Suprapubic skin (tissue), 4 donors: ENCODE results near the gene RFESD. TPM values are rescaled to one million over a fixed set of nuclear protein-coding genes. Genes with fewer than 3 reads are reported as not detected.

Source experiments
- DNase-seq, 2 donors: peaks; one replicate each; pipeline ENCODE4 v3.0.0-alpha.2; 2019; ENCODE audit warnings: low spot score in 2 of 2
- H3K27ac ChIP-seq: fragments of 200-600 bp; sonication (generic); one replicate; pipeline ENCODE4 v1.5.1; 2019
- H3K27me3 ChIP-seq: fragments of 200-600 bp; sonication (generic); one replicate; pipeline ENCODE4 v1.5.1; 2019
- H3K36me3 ChIP-seq: fragments of 200-600 bp; sonication (generic); one replicate; pipeline ENCODE4 v1.5.1; 2019
- H3K4me1 ChIP-seq: fragments of 200-600 bp; sonication (generic); one replicate; pipeline ENCODE4 v1.5.1; 2019
- H3K4me3 ChIP-seq: fragments of 200-600 bp; sonication (generic); one replicate; pipeline ENCODE4 v1.5.1; 2019; ENCODE audit warnings: mild to moderate bottlenecking
- H3K9me3 ChIP-seq: fragments of 200-600 bp; sonication (generic); one replicate; pipeline ENCODE4 v1.5.1; 2019
- CTCF ChIP-seq, 2 donors: fragments of 200-600 bp in 1 of 2; fragments of 450-650 bp in 1 of 2; sonication (generic) in 1 of 2; IDR thresholded peaks; one replicate each; pipeline ENCODE4 v1.5.1; 2016 to 2019; ENCODE audit warnings: antibody characterized with exemption in 2 of 2, mild to moderate bottlenecking in 1 of 2, moderate library complexity in 1 of 2
- EP300 ChIP-seq: sonication (generic); formaldehyde crosslinking; IDR thresholded peaks from one replicate; pipeline ENCODE4 v1.6.1; 2017; ENCODE audit warnings: antibody characterized with exemption
- POLR2A ChIP-seq, 2 donors: fragments of 450-650 bp; IDR thresholded peaks; one replicate each; pipeline ENCODE4 v1.6.1; 2017; ENCODE audit warnings: antibody characterized with exemption in 2 of 2, mild to moderate bottlenecking in 2 of 2, moderate library complexity in 2 of 2
- POLR2AphosphoS5 ChIP-seq, 3 donors: sonication (generic); formaldehyde crosslinking; IDR thresholded peaks; one replicate each; pipeline ENCODE4 v1.6.1; 2017; ENCODE audit warnings: antibody characterized with exemption in 3 of 3
- WGBS: methylation state at CpG from one replicate; pipeline ENCODE4 v1.1.5; 2018; 5-methylcytosine and 5-hydroxymethylcytosine counted together
- total RNA-seq, 4 donors: library from RNA; depleted of rRNA; stranded (reverse); fragments of >200 nt; gene quantifications; one replicate each; pipeline ENCODE4 v1.1.0, GENCODE V29; 2016

The RFESD gene
- total RNA-seq, 4 donors from 2014 or later: 3.5 to 7.6 (median 4.6) TPM

GRCh38 chr5:95667678-95668077 is 21.1 kb downstream of the RFESD start:
- H3K4me1 ChIP-seq: peaks cover 5% of the 10 kb centered on the region
- H3K27me3 ChIP-seq: no peaks in the 10 kb centered on the region
- DNase-seq: no peak
- H3K36me3 ChIP-seq: no peaks in the 10 kb centered on the region
- H3K4me3 ChIP-seq: no peak overlapping the region
- TF ChIP-seq EP300: no peak
- no peak for TF ChIP-seq POLR2A (IDR thresholded peaks at IDR 0.05)
- TF ChIP-seq POLR2AphosphoS5 (IDR thresholded peaks at IDR 0.05): no peak
- no peak for TF ChIP-seq CTCF (IDR thresholded peaks at IDR 0.05)
- H3K9me3 ChIP-seq: no peaks in the 10 kb centered on the region
- no peak overlapping the region for H3K27ac ChIP-seq

GRCh38 chr5:95668216-95668615 is 21.6 kb downstream of the RFESD start:
- DNase-seq: no peak
- Histone ChIP-seq H3K36me3 (no peaks in the 10 kb centered on the region), H3K4me1 (peaks cover 5% of the 10 kb centered on the region), H3K27me3 (no peaks in the 10 kb centered on the region), H3K4me3 (no peak overlapping the region), H3K27ac (no peak overlapping the region), H3K9me3 (no peaks in the 10 kb centered on the region)
- TF ChIP-seq EP300: no peak
- TF ChIP-seq POLR2A (IDR thresholded peaks at IDR 0.05): no peak
- TF ChIP-seq POLR2AphosphoS5 (IDR thresholded peaks at IDR 0.05): no peak
- no peak for TF ChIP-seq CTCF (IDR thresholded peaks at IDR 0.05)

- no peak overlapping the region for H3K27ac ChIP-seq
- H3K4me3 ChIP-seq: no peak overlapping the region
- H3K9me3 ChIP-seq: no peaks in the 10 kb centered on the region
- TF ChIP-seq POLR2AphosphoS5 (IDR thresholded peaks at IDR 0.05) (no peak), POLR2A (IDR thresholded peaks at IDR 0.05) (no peak), EP300 (no peak), CTCF (IDR thresholded peaks at IDR 0.05) (no peak)
- peaks cover 5% of the 10 kb centered on the region for H3K4me1 ChIP-seq
- DNase-seq: no peak
- no peaks in the 10 kb centered on the region for H3K36me3 ChIP-seq
- H3K27me3 ChIP-seq: no peaks in the 10 kb centered on the region
- 80% methylated on average over 1 of the region's 1 CpG for WGBS
Observed at GRCh38 chr5:95668728-95669127, 22.2 kb downstream of the RFESD start.

- no peaks in the 10 kb centered on the region for H3K9me3 ChIP-seq
- DNase-seq: no peak
- WGBS: 73% methylated on average over 4 of the region's 4 CpGs
- no peak overlapping the region for H3K4me3 ChIP-seq
- no peak overlapping the region for H3K27ac ChIP-seq
- no peaks in the 10 kb centered on the region for H3K27me3 ChIP-seq
- no peaks in the 10 kb centered on the region for H3K4me1 ChIP-seq
- TF ChIP-seq CTCF (IDR thresholded peaks at IDR 0.05): no peak
- TF ChIP-seq POLR2AphosphoS5 (IDR thresholded peaks at IDR 0.05): no peak
- no peak for TF ChIP-seq EP300
- no peak for TF ChIP-seq POLR2A (IDR thresholded peaks at IDR 0.05)
- no peaks in the 10 kb centered on the region for H3K36me3 ChIP-seq
Observed at GRCh38 chr5:95669540-95669939, 23.0 kb downstream of the RFESD start.

- 93% methylated on average over 5 of the region's 5 CpGs for WGBS
- no peak overlapping the region for H3K27ac ChIP-seq
Observed at GRCh38 chr5:95669985-95670384, 23.4 kb downstream of the RFESD start.

More at GRCh38 chr5:95669985-95670384, 23.4 kb downstream of the RFESD start:
- H3K4me3 ChIP-seq: no peak overlapping the region
- no peaks in the 10 kb centered on the region for H3K36me3 ChIP-seq
- H3K4me1 ChIP-seq: no peaks in the 10 kb centered on the region
- TF ChIP-seq POLR2A (IDR thresholded peaks at IDR 0.05) (no peak), CTCF (IDR thresholded peaks at IDR 0.05) (no peak), POLR2AphosphoS5 (IDR thresholded peaks at IDR 0.05) (no peak), EP300 (no peak)
- no peaks in the 10 kb centered on the region for H3K27me3 ChIP-seq
- no peak for DNase-seq
- no peaks in the 10 kb centered on the region for H3K9me3 ChIP-seq
